ENCODE data around the gene CLCNKA. TPM values are rescaled to one million over a fixed set of nuclear protein-coding genes. Genes with fewer than 3 reads are reported as not detected.

Gene CLCNKA
- total and polyA plus RNA-seq, 2 of the 8 experiments (the other 6 are each of a cell fraction or from before 2014, with no cell fraction given) = 0.95 to 2.0 TPM

DNA sequence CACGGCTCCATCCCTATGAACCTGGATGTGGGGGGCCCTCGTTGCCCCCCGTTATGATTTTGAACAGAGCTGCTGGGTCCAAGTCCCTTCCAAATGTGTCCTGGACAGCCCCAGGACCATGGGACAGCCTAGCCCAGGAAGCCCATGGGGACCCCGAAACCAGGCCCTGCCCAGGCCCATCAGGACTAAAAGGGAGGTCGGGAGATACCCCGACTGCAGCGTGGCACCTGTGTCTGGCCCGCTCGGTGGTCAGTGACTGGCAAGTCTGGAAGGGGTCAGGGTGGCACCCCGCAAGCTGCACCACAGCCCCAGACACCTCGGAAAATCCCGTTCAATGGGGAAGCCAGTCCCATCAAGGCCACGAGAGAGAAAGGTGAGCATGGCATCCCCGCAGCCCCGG, 28.2 kb upstream of the CLCNKA start (continued):
- TF ChIP-seq, protein P1, sequence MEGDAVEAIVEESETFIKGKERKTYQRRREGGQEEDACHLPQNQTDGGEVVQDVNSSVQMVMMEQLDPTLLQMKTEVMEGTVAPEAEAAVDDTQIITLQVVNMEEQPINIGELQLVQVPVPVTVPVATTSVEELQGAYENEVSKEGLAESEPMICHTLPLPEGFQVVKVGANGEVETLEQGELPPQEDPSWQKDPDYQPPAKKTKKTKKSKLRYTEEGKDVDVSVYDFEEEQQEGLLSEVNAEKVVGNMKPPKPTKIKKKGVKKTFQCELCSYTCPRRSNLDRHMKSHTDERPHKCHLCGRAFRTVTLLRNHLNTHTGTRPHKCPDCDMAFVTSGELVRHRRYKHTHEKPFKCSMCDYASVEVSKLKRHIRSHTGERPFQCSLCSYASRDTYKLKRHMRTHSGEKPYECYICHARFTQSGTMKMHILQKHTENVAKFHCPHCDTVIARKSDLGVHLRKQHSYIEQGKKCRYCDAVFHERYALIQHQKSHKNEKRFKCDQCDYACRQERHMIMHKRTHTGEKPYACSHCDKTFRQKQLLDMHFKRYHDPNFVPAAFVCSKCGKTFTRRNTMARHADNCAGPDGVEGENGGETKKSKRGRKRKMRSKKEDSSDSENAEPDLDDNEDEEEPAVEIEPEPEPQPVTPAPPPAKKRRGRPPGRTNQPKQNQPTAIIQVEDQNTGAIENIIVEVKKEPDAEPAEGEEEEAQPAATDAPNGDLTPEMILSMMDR (IDR thresholded peaks at IDR 0.05; ENCODE audit: control extremely low read depth in 1 of 3, insufficient read depth in 1 of 3, low read depth in 1 of 3, low read length in 3 of 3) = no peak
- no peak for TF ChIP-seq POU5F1 (IDR thresholded peaks at IDR 0.05; ENCODE audit: low read depth, low read length)
- TF ChIP-seq YY1 (IDR thresholded peaks at IDR 0.05; ENCODE audit: low read depth, low read length) = no peak
- TF ChIP-seq TCF12 (IDR thresholded peaks at IDR 0.05; ENCODE audit: low read depth, low read length) = no peak
